ENCODE data around the gene ATP2B2.

GRCh38 chr3:10437995-10438901 is 67.1 kb downstream of the ATP2B2 start:
- TF ChIP-seq EZH2 (IDR thresholded peaks at IDR 0.05; ENCODE audit: borderline replicate concordance, insufficient read depth, low read depth, low read length, poor library complexity, severe bottlenecking) (no peak), CTCF (IDR thresholded peaks at IDR 0.05) (no peak)

Measured in B cell (primary cell).